H9 (cell line): ENCODE measurements around the gene BCL11B. TPM values are rescaled to one million over a fixed set of nuclear protein-coding genes. Genes with fewer than 3 reads are reported as not detected.

Experiments used
- DNase-seq: peaks from one replicate; pipeline ENCODE4 v3.0.0-alpha.2; 2017
- H2AFZ ChIP-seq: one replicate; pipeline ENCODE4 v1.6.1; 2013; ENCODE audit warnings: mild to moderate bottlenecking, low read length, control low read depth, moderate library complexity
- H2AK5ac ChIP-seq: 2 replicates; pipeline ENCODE4 v1.6.1; 2013; ENCODE audit warnings: low read length, control low read depth, mixed read lengths; ENCODE audit not compliant: insufficient read length
- H2BK120ac ChIP-seq: one replicate; pipeline ENCODE4 v1.6.1; 2013; ENCODE audit warnings: low read depth, mild to moderate bottlenecking, low read length, control low read depth, inconsistent platforms; ENCODE audit not compliant: poor library complexity, severe bottlenecking
- H2BK12ac ChIP-seq: 2 replicates; pipeline ENCODE4 v1.6.1; 2013; ENCODE audit warnings: low read length, control low read depth, mixed read lengths, low read depth; ENCODE audit not compliant: insufficient read length
- H2BK15ac ChIP-seq: 2 replicates; pipeline ENCODE4 v1.6.1; 2013; ENCODE audit warnings: low read depth, low read length, control low read depth
- H2BK20ac ChIP-seq: one replicate; pipeline ENCODE4 v1.6.1; 2013; ENCODE audit warnings: low read depth, mild to moderate bottlenecking, low read length, control low read depth, inconsistent platforms; ENCODE audit not compliant: poor library complexity, severe bottlenecking
- H2BK5ac ChIP-seq: 2 replicates; pipeline ENCODE4 v1.6.1; 2013; ENCODE audit warnings: low read length, control low read depth, mixed read lengths; ENCODE audit not compliant: insufficient read length
- H3K14ac ChIP-seq: 2 replicates; pipeline ENCODE4 v1.6.1; 2013; ENCODE audit warnings: low read length, control low read depth; ENCODE audit not compliant: insufficient read depth
- H3K18ac ChIP-seq: 2 replicates; pipeline ENCODE4 v1.6.1; 2013; ENCODE audit warnings: low read depth, mild to moderate bottlenecking, mixed read lengths, low read length, control low read depth; ENCODE audit not compliant: insufficient read length
- H3K23ac ChIP-seq: 2 replicates; pipeline ENCODE4 v1.6.1; 2013; ENCODE audit warnings: low read length, control low read depth, mixed read lengths, low read depth; ENCODE audit not compliant: insufficient read length
- H3K23me2 ChIP-seq: 2 replicates; pipeline ENCODE4 v1.6.1; 2013; ENCODE audit warnings: low read depth, mild to moderate bottlenecking, mixed read lengths, low read length, control low read depth; ENCODE audit not compliant: insufficient read length, poor library complexity, severe bottlenecking
- H3K27ac ChIP-seq: 2 replicates; pipeline ENCODE4 v1.5.1; 2013; ENCODE audit warnings: low read length, control low read depth, mixed read lengths, low read depth; ENCODE audit not compliant: insufficient read length
- H3K27me3 ChIP-seq: 2 replicates; pipeline ENCODE4 v1.6.1; 2013; ENCODE audit warnings: low read length, control low read depth, inconsistent platforms; ENCODE audit not compliant: insufficient read depth
- H3K4ac ChIP-seq: 2 replicates; pipeline ENCODE4 v1.6.1; 2013; ENCODE audit warnings: low read depth, mild to moderate bottlenecking, control low read depth, inconsistent platforms, low read length, moderate library complexity
- H3K4me1 ChIP-seq: 2 replicates; pipeline ENCODE4 v1.6.1; 2013; ENCODE audit warnings: low read length, control low read depth, inconsistent platforms; ENCODE audit not compliant: insufficient read depth
- H3K4me2 ChIP-seq: 2 replicates; pipeline ENCODE4 v1.6.1; 2013; ENCODE audit warnings: low read length, control low read depth, mixed read lengths; ENCODE audit not compliant: insufficient read length, insufficient read depth
- H3K56ac ChIP-seq: 2 replicates; pipeline ENCODE4 v1.6.1; 2013; ENCODE audit warnings: low read depth, mild to moderate bottlenecking, mixed read lengths, low read length, control low read depth; ENCODE audit not compliant: insufficient read length
- H3K79me1 ChIP-seq: 2 replicates; pipeline ENCODE4 v1.6.1; 2013; ENCODE audit warnings: low read depth, mild to moderate bottlenecking, moderate library complexity, low read length, control low read depth, inconsistent platforms; ENCODE audit not compliant: insufficient read depth, poor library complexity, severe bottlenecking
- H3K79me2 ChIP-seq: 2 replicates; pipeline ENCODE4 v1.6.1; 2013; ENCODE audit warnings: low read length, control low read depth, inconsistent platforms; ENCODE audit not compliant: insufficient read depth
- H3K9ac ChIP-seq: 2 replicates; pipeline ENCODE4 v1.6.1; 2013; ENCODE audit warnings: low read length, control low read depth, mixed read lengths; ENCODE audit not compliant: insufficient read length; ENCODE audit errors: extremely low read depth
- H3K9me3 ChIP-seq: one replicate; pipeline ENCODE4 v1.6.1; 2013; ENCODE audit warnings: low read depth, low read length, inconsistent platforms; ENCODE audit not compliant: control insufficient read depth
- H3T11ph ChIP-seq: one replicate; pipeline ENCODE4 v1.6.1; 2013; ENCODE audit warnings: mild to moderate bottlenecking, low read length, control low read depth, inconsistent platforms
- H4K20me1 ChIP-seq: one replicate; pipeline ENCODE4 v1.6.1; 2013; ENCODE audit not compliant: control insufficient read depth, insufficient read length, insufficient read depth
- H4K5ac ChIP-seq: 2 replicates; pipeline ENCODE4 v1.6.1; 2013; ENCODE audit warnings: low read depth, mild to moderate bottlenecking, mixed read lengths, low read length, control low read depth; ENCODE audit not compliant: insufficient read length
- H4K8ac ChIP-seq: replicated peaks from 2 replicates; pipeline ENCODE4 v1.6.1; 2013; ENCODE audit warnings: low read length, control low read depth, mixed read lengths, low read depth; ENCODE audit not compliant: insufficient read length
- H4K91ac ChIP-seq: 2 replicates; pipeline ENCODE4 v1.6.1; 2013; ENCODE audit warnings: low read depth, mild to moderate bottlenecking, moderate library complexity, mixed read lengths, low read length, control low read depth; ENCODE audit not compliant: insufficient read length
- H3K27ac Mint-ChIP-seq, 3 experiments: 2 replicates in 2 of 3; 3 replicates in 1 of 3; pipeline ENCODE4 v1.8.0; 2020 to 2021; ENCODE audit warnings: mixed read lengths in 3 of 3, mild to moderate bottlenecking in 1 of 3, moderate library complexity in 1 of 3
- H3K27me3 Mint-ChIP-seq: 2 replicates; pipeline ENCODE4 v1.8.0; 2021; ENCODE audit warnings: low read depth, mild to moderate bottlenecking, moderate library complexity, mixed read lengths
- H3K36me3 Mint-ChIP-seq, 3 experiments: 2 replicates in 2 of 3; 3 replicates in 1 of 3; pipeline ENCODE4 v1.8.0; 2020 to 2021; ENCODE audit warnings: low read depth in 3 of 3, mixed read lengths in 3 of 3; ENCODE audit not compliant: insufficient read depth in 1 of 3
- H3K4me1 Mint-ChIP-seq, 2 experiments: 2 replicates each; pipeline ENCODE4 v1.8.0; 2020; ENCODE audit warnings: mixed read lengths in 2 of 2
- H3K4me3 Mint-ChIP-seq, 2 experiments: 2 replicates in 1 of 2; 3 replicates in 1 of 2; pipeline ENCODE4 v1.8.0; 2020 to 2021; ENCODE audit warnings: mild to moderate bottlenecking in 2 of 2, mixed read lengths in 2 of 2, moderate library complexity in 1 of 2
- H3K9me3 Mint-ChIP-seq, 2 experiments: 2 replicates in 1 of 2; 3 replicates in 1 of 2; pipeline ENCODE4 v1.8.0; 2020; ENCODE audit warnings: mild to moderate bottlenecking in 2 of 2, mixed read lengths in 2 of 2, moderate library complexity in 1 of 2
- WGBS: extraction: QIAGEN DNeasy Blood & Tissue Kit; methylation state at CpG from one replicate; pipeline ENCODE4 v1.1.7; 2013; ENCODE audit warnings: missing lambda C conversion rate, low lambda C conversion rate, mixed read lengths; ENCODE audit not compliant: insufficient read length; ENCODE audit errors: extremely low coverage; 5-methylcytosine and 5-hydroxymethylcytosine counted together
- total RNA-seq: library from RNA; stranded (reverse); gene quantifications from 2 replicates; pipeline ENCODE4 v1.2.1, GENCODE V29; 2021
- TF ChIP-seq, protein P1 (sequence below): fragments of 200-600 bp; sonication (generic); conservative IDR thresholded peaks from 3 replicates; pipeline ENCODE4 v1.8.0; 2021; ENCODE audit warnings: antibody characterized with exemption, mild to moderate bottlenecking

The BCL11B gene
- total RNA-seq, 1 experiment from 2014 or later, result 4.9 TPM

DNA sequence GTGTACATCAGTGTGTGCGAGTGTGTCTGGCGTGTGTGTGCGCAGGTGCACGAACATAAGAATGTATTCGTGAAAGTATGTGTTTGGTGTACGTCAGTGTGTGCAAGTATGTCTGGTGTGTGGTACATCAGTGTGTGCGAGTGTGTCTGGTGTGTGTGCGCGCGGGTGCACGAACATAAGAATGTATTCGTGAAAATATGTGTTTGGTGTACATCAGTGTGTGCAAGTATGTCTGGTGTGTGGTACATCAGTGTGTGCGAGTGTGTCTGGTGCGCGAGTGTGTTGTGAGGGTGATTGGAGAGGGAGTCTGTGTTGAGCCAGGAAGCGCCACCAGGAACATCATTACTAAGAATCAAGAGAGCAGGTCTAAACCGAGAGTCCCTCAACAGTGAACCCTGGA, 143.8 kb downstream of the BCL11B start:
- Histone ChIP-seq H2BK5ac (no peak overlapping the region), H3K18ac (no peak overlapping the region), H3T11ph (no peak overlapping the region), H2AFZ (no peak overlapping the region), H3K4ac (no peak overlapping the region), H3K79me1 (no peaks in the 10 kb centered on the region), H2AK5ac (peak overlapping the region; percentile 31), H3K9ac (no peak overlapping the region), H3K14ac (peak overlapping the region; percentile 13; the same call in 1 of the 2 replicates), H3K56ac (no peak overlapping the region), H3K27me3 (no peaks in the 10 kb centered on the region), H3K9me3 (no peaks in the 10 kb centered on the region), H2BK20ac (no peak overlapping the region), H2BK15ac (no peak overlapping the region), H2BK120ac (no peak overlapping the region), H4K20me1 (no peaks in the 10 kb centered on the region), H3K27ac (no peak overlapping the region), H3K4me2 (no peak overlapping the region), H4K8ac (peak overlapping the region; percentile 19), H2BK12ac (no peak overlapping the region), H3K4me1 (no peaks in the 10 kb centered on the region), H4K5ac (no peak overlapping the region), H3K23me2 (no peaks in the 10 kb centered on the region), H3K79me2 (no peaks in the 10 kb centered on the region), H3K23ac (no peak overlapping the region), H4K91ac (no peak overlapping the region)
- H3K27ac Mint-ChIP-seq, result no peak overlapping the region
- no CpG with 5 or more reads among the region's 17 CpGs for WGBS
- H3K4me3 Mint-ChIP-seq, result no peak overlapping the region
- H3K9me3 Mint-ChIP-seq, result no peaks in the 10 kb centered on the region
- peaks cover 19 to 20% of the 10 kb centered on the region in 2 experiments for H3K4me1 Mint-ChIP-seq
- no peaks in the 10 kb centered on the region for H3K36me3 Mint-ChIP-seq
- DNase-seq, result no peak
- H3K27me3 Mint-ChIP-seq, result no peaks in the 10 kb centered on the region; the same call in none of the 2 replicates
- TF ChIP-seq, protein P1, sequence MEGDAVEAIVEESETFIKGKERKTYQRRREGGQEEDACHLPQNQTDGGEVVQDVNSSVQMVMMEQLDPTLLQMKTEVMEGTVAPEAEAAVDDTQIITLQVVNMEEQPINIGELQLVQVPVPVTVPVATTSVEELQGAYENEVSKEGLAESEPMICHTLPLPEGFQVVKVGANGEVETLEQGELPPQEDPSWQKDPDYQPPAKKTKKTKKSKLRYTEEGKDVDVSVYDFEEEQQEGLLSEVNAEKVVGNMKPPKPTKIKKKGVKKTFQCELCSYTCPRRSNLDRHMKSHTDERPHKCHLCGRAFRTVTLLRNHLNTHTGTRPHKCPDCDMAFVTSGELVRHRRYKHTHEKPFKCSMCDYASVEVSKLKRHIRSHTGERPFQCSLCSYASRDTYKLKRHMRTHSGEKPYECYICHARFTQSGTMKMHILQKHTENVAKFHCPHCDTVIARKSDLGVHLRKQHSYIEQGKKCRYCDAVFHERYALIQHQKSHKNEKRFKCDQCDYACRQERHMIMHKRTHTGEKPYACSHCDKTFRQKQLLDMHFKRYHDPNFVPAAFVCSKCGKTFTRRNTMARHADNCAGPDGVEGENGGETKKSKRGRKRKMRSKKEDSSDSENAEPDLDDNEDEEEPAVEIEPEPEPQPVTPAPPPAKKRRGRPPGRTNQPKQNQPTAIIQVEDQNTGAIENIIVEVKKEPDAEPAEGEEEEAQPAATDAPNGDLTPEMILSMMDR, result no peak
